Adrenal gland (tissue), 12 donors: Measurements from ENCODE around the gene METTL13. TPM values are rescaled to one million over a fixed set of nuclear protein-coding genes. Genes with fewer than 3 reads are reported as not detected.

Experiments used
- DNase-seq, 7 donors: peaks; one replicate each; pipeline ENCODE4 v3.0.0-alpha.2; 2019 to 2020
- H3K27ac ChIP-seq, 5 donors: fragments of 200-600 bp; sonication (generic) in 4 of 5; 1 replicate in 3 of 5; 2 replicates in 2 of 5; pipeline versions ENCODE4 v1.5.1 to v1.8.0; 2016 to 2020; ENCODE audit warnings: mild to moderate bottlenecking in 1 of 5
- H3K27me3 ChIP-seq: fragments of 200-600 bp; 2 replicates; pipeline ENCODE4 v1.8.0; 2021
- H3K36me3 ChIP-seq, 2 donors: fragments of 200-600 bp; replicated peaks in 1 of 2; 1 replicate in 1 of 2; 2 replicates in 1 of 2; pipeline versions ENCODE4 v1.5.1 to v1.8.0; 2018 to 2022
- H3K4me1 ChIP-seq, 2 donors: fragments of 200-600 bp; replicated peaks in 1 of 2; 1 replicate in 1 of 2; 2 replicates in 1 of 2; pipeline versions ENCODE4 v1.5.1 to v1.8.0; 2018 to 2021
- H3K4me3 ChIP-seq, 4 donors: fragments of 200-600 bp; sonication (generic) in 3 of 4; one replicate each; pipeline ENCODE4 v1.5.1; 2016 to 2018
- H3K9me3 ChIP-seq, 3 donors: fragments of 200-600 bp; sonication (generic) in 1 of 3; replicated peaks in 1 of 3; 1 replicate in 2 of 3; 2 replicates in 1 of 3; pipeline versions ENCODE4 v1.5.1 to v1.8.0; 2016 to 2021
- CTCF ChIP-seq, 6 experiments: fragments of 450-650 bp in 4 of 6; fragments of 200-600 bp in 2 of 6; sonication (generic) in 1 of 6; IDR thresholded peaks; 1 replicate in 5 of 6; 2 replicates in 1 of 6; pipeline versions ENCODE4 v1.5.1 to v1.8.0; 2016 to 2021; ENCODE audit warnings: antibody characterized with exemption in 6 of 6, mild to moderate bottlenecking in 2 of 6, moderate library complexity in 1 of 6
- POLR2A ChIP-seq, 2 donors: fragments of 450-650 bp; IDR thresholded peaks; one replicate each; pipeline ENCODE4 v1.6.1; 2017; ENCODE audit warnings: antibody characterized with exemption in 2 of 2, mild to moderate bottlenecking in 2 of 2, moderate library complexity in 1 of 2
- WGBS, 4 donors: extraction: QIAGEN DNeasy Blood & Tissue Kit in 2 of 4; methylation state at CpG; one replicate each; pipeline versions ENCODE4 v1.1.5 to v1.1.7; 2013 to 2017; 5-methylcytosine and 5-hydroxymethylcytosine counted together
- intact Hi-C, 2 donors: fragments of 100-400 bp; cut with DNase I; formaldehyde crosslinking; loops; one replicate each; pipeline versions ENCODE4 v1.14.1 to v1.15.0; 2022 to 2023
- polyA plus RNA-seq, 3 donors: library from polyadenylated mRNA; stranded (reverse); fragments of 200-250 nt in 2 of 3; fragments of 350-450 nt in 1 of 3; fragmentation: Illumina TruSeq in 1 of 3; extraction: RNeasy Lipid Tissue Mini Kit (QIAGEN cat#74804) in 1 of 3; gene quantifications; one replicate each; pipeline ENCODE4 v1.2.3, GENCODE V29; 2013 to 2014
- total RNA-seq, 9 donors: library from RNA; depleted of rRNA in 4 of 9; stranded (reverse); fragments of >200 nt in 4 of 9; fragments of 120-200 nt in 1 of 9; fragmentation: NEBNext Ultra II Directional in 1 of 9; extraction: Animal tissue kit (Norgen Biotek cat#: 25700) in 1 of 9; gene quantifications; one replicate each; pipeline versions ENCODE4 v1.1.0 to v1.2.4, GENCODE V29; 2013 to 2023
- donor health status: healthy with polysubstance abuse.
- donor health status: Bipolar disorder and iron deficiency.
- donor health status: DM: yes; HTN: yes; CAD: no.
- donor health status: DM: no; HTN: no; CAD: no.
- donor health status: DM: no; HTN: no; CAD: no.
- donor health status: DM: yes; HTN: yes; CAD: no.

METTL13 gene
- total and polyA plus RNA-seq, 12 donors: 9.6 to 38.3 (median 29.6) TPM

DNA sequence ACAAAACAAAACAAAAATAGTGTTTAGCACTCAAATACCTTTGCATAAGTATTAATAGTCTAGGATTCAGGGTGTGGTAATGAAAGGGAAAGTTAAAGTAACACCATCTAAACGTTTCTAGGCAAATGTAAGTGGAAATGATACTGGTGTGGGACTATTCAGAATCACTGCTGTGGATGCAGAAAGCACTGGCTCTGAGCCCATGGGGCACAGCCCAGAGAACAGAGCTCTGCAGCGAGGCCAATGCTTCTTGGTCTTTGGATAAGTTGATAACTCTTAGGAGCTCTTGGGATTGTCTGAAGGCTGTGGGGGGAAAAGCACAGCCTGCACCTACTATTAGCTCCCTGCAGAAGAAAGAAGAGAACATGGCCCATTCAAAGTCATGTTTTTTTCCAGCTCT lies 38.5 kb downstream of the METTL13 start:
- H3K27ac ChIP-seq: no peak overlapping the region
- no peak for DNase-seq

DNA sequence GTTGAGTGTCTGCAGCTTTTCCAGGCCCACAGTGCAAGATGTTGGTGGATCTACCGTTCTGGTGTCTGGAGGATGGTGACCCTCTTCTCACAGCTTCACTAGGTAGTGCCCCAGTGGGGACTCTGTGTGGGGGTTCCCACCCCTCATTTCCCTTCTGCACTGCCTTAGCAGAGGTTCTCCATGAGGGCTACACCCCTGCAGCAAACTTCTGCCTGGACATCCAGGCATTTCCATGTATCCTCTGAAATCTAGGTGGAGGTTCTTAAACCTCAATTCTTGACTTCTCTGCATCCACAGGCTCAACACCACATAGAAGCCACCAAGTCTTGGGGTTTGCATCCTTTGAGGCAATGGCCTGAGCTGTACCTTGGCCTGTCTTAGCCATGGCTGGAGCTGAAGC lies 45.5 kb downstream of the METTL13 start:
- intact Hi-C loops: no loop called here
- no peaks in the 10 kb centered on the region for H3K27me3 ChIP-seq
- no peak overlapping the region for H3K27ac ChIP-seq
- no peaks in the 10 kb centered on the region for H3K4me1 ChIP-seq
- TF ChIP-seq CTCF (IDR thresholded peaks at IDR 0.05) (no peak), POLR2A (IDR thresholded peaks at IDR 0.05) (no peak)
- no peak overlapping the region for H3K4me3 ChIP-seq
- peaks cover 0 to 10% (median 0%) of the 10 kb centered on the region in 3 donors for H3K9me3 ChIP-seq
- H3K36me3 ChIP-seq: no peaks in the 10 kb centered on the region
- no peak for DNase-seq
- 95 to 100% (median 100%) methylated on average over 1 of the region's 1 CpG; no CpG with 5 or more reads in 1 of the 4 donors for WGBS, 4 donors

More for the DNA sequence above, 38.5 kb downstream of the METTL13 start:
- Histone ChIP-seq H3K4me3 (no peak overlapping the region), H3K27me3 (no peaks in the 10 kb centered on the region), H3K9me3 (no peaks in the 10 kb centered on the region), H3K4me1 (peaks cover 12 to 21% of the 10 kb centered on the region in 2 donors), H3K36me3 (no peaks in the 10 kb centered on the region)
- intact Hi-C loops: no loop called here
- WGBS, 4 donors: 52 to 60% (median 55%) methylated on average over 2 of the region's 2 CpGs
- no peak for TF ChIP-seq CTCF (IDR thresholded peaks at IDR 0.05)
- no peak for TF ChIP-seq POLR2A (IDR thresholded peaks at IDR 0.05)

GRCh38 chr1:171828794-171829193 lies 47.3 kb downstream of the METTL13 start:
- no peaks in the 10 kb centered on the region for H3K36me3 ChIP-seq
- intact Hi-C loops: no loop called here
- no peak overlapping the region for H3K4me3 ChIP-seq
- H3K4me1 ChIP-seq: no peaks in the 10 kb centered on the region
- peaks cover 0 to 10% (median 0%) of the 10 kb centered on the region in 3 donors for H3K9me3 ChIP-seq
- H3K27me3 ChIP-seq: no peaks in the 10 kb centered on the region
- WGBS, 4 donors: 87 to 93% (median 90%) methylated on average over 11 of the region's 11 CpGs
- DNase-seq: no peak
- H3K27ac ChIP-seq: no peak overlapping the region
- TF ChIP-seq CTCF (IDR thresholded peaks at IDR 0.05): no peak
- no peak for TF ChIP-seq POLR2A (IDR thresholded peaks at IDR 0.05)

GRCh38 chr1:171833091-171833825 lies 51.8 kb downstream of the METTL13 start:
- 57 to 89% (median 86%) methylated on average over 4 of the region's 4 CpGs for WGBS, 4 donors
- intact Hi-C loops: no loop called here
- Histone ChIP-seq H3K27me3 (no peaks in the 10 kb centered on the region), H3K4me3 (no peak overlapping the region), H3K4me1 (no peaks in the 10 kb centered on the region), H3K9me3 (no peaks in the 10 kb centered on the region), H3K27ac (no peak overlapping the region), H3K36me3 (no peaks in the 10 kb centered on the region)
- DNase-seq: no peak
- TF ChIP-seq POLR2A (IDR thresholded peaks at IDR 0.05) (no peak), CTCF (IDR thresholded peaks at IDR 0.05) (no peak)
